SK-N-SH (cell line): ENCODE data around the gene FRMD5. TPM values are rescaled to one million over a fixed set of nuclear protein-coding genes. Genes with fewer than 3 reads are reported as not detected.

Experiments
- CTCF ChIA-PET: fragments of 300-600, 350-600 bp; formaldehyde crosslinking; extraction: SDS; loops from one replicate; lab custom pipeline; 2021; lab: Yijun Ruan, JAX
- POLR2A ChIA-PET: fragments of 350-600 bp; sonication (Branson Sonifier 250); formaldehyde crosslinking; extraction: SDS; loops from one replicate; lab custom pipeline; 2020; ENCODE audit warnings: antibody characterized with exemption, inconsistent platforms; lab: Yijun Ruan, JAX
- DNase-seq: peaks from one replicate; pipeline ENCODE4 v3.0.0; 2012
- H2AFZ ChIP-seq: fragments of 200-600 bp; sonication (generic); 2 replicates; pipeline ENCODE4 v1.8.1; 2016; ENCODE audit warnings: antibody characterized with exemption, mild to moderate bottlenecking, low read depth
- H3F3A ChIP-seq: fragments of 200-600 bp; sonication (generic); replicated peaks from 2 replicates; pipeline ENCODE3; 2016; ENCODE audit warnings: antibody characterized with exemption, mild to moderate bottlenecking; ENCODE audit not compliant: insufficient read depth
- H3K27ac ChIP-seq, 2 experiments: fragments of 200-500 bp in 1 of 2; fragments of 200-600 bp in 1 of 2; sonication (Bioruptor generic) in 1 of 2; sonication (generic), shearing (Covaris generic) in 1 of 2; 2 replicates each; pipeline versions ENCODE4 v1.5.1 to v1.6.1; 2014 to 2016; ENCODE audit warnings: low read depth in 2 of 2, inconsistent platforms in 1 of 2, low read length in 1 of 2, mild to moderate bottlenecking in 1 of 2, mixed read lengths in 1 of 2
- H3K27me3 ChIP-seq: fragments of 200-600 bp; sonication (generic), shearing (Covaris generic); 2 replicates; pipeline ENCODE4 v1.6.1; 2016; ENCODE audit warnings: mixed run types; ENCODE audit not compliant: insufficient read depth
- H3K36me3 ChIP-seq, 2 experiments: fragments of 200-500 bp in 1 of 2; fragments of 200-600 bp in 1 of 2; sonication (Bioruptor generic) in 1 of 2; sonication (generic) in 1 of 2; replicated peaks in 1 of 2; 2 replicates each; pipeline versions ENCODE3 to v1.5.1; 2014 to 2016; ENCODE audit warnings: low read length in 1 of 2, mild to moderate bottlenecking in 1 of 2; ENCODE audit not compliant: insufficient read depth in 2 of 2, control insufficient read depth in 1 of 2
- H3K4me1 ChIP-seq, 2 experiments: fragments of 200-500 bp in 1 of 2; fragments of 200-600 bp in 1 of 2; sonication (Bioruptor generic) in 1 of 2; sonication (generic), shearing (Covaris generic) in 1 of 2; 2 replicates each; pipeline versions ENCODE4 v1.5.1 to v1.6.1; 2014 to 2016; ENCODE audit warnings: low read depth in 1 of 2, low read length in 1 of 2, mixed run types in 1 of 2; ENCODE audit not compliant: insufficient read depth in 2 of 2, control insufficient read depth in 1 of 2
- H3K4me2 ChIP-seq: fragments of 200-600 bp; sonication (generic), shearing (Covaris generic); 2 replicates; pipeline ENCODE4 v1.6.1; 2017; ENCODE audit warnings: mixed run types
- H3K4me3 ChIP-seq, 2 experiments: fragments of 200-500 bp in 1 of 2; fragments of 200-600 bp in 1 of 2; sonication (Bioruptor generic) in 1 of 2; sonication (generic), shearing (Covaris generic) in 1 of 2; 2 replicates each; pipeline versions ENCODE4 v1.5.1 to v1.8.1; 2014 to 2016; ENCODE audit warnings: low read depth in 2 of 2, inconsistent platforms in 1 of 2, low read length in 1 of 2, mild to moderate bottlenecking in 1 of 2, mixed read lengths in 1 of 2, moderate library complexity in 1 of 2
- H3K79me2 ChIP-seq: fragments of 200-600 bp; sonication (generic); 2 replicates; pipeline ENCODE4 v1.8.1; 2017; ENCODE audit warnings: mild to moderate bottlenecking; ENCODE audit not compliant: insufficient read depth
- H3K9ac ChIP-seq: fragments of 200-600 bp; sonication (generic); 2 replicates; pipeline ENCODE4 v1.6.1; 2017; ENCODE audit warnings: mixed run types
- H3K9me2 ChIP-seq: fragments of 200-600 bp; sonication (generic); 2 replicates; pipeline ENCODE4 v1.6.1; 2017; ENCODE audit warnings: mixed run types
- H3K9me3 ChIP-seq: fragments of 200-600 bp; sonication (generic); 2 replicates; pipeline ENCODE4 v1.6.1; 2017; ENCODE audit warnings: mixed run types, mild to moderate bottlenecking, moderate library complexity
- H4K20me1 ChIP-seq: fragments of 200-600 bp; sonication (generic); 2 replicates; pipeline ENCODE4 v1.6.1; 2017; ENCODE audit warnings: mild to moderate bottlenecking, mixed run types; ENCODE audit not compliant: insufficient read depth
- CTCF ChIP-seq: fragments of 200-600 bp; sonication (generic); IDR thresholded peaks from 2 replicates; pipeline ENCODE4 v1.6.1; 2017; ENCODE audit warnings: antibody characterized with exemption, mild to moderate bottlenecking, moderate library complexity
- EP300 ChIP-seq, 2 experiments: IDR thresholded peaks; 2 replicates each; pipeline versions ENCODE4 v1.4.0 to v1.6.1; 2012; ENCODE audit warnings: borderline replicate concordance in 1 of 2, low read depth in 1 of 2, low read length in 1 of 2
- EZH2phosphoT487 ChIP-seq: fragments of 200-600 bp; sonication (generic); IDR thresholded peaks from 2 replicates; pipeline ENCODE4 v1.6.1; 2017; ENCODE audit warnings: low read depth, mixed run types, mild to moderate bottlenecking, antibody characterized with exemption, moderate library complexity, borderline replicate concordance
- FOSL2 ChIP-seq: IDR thresholded peaks from 2 replicates; pipeline ENCODE4 v1.4.0; 2012; ENCODE audit warnings: low read depth, mild to moderate bottlenecking, moderate library complexity, borderline replicate concordance
- GABPA ChIP-seq: IDR thresholded peaks from 2 replicates; pipeline ENCODE4 v1.4.0; 2012; ENCODE audit warnings: low read depth, mild to moderate bottlenecking
- GATA2 ChIP-seq: sonication (generic); formaldehyde crosslinking; IDR thresholded peaks from 2 replicates; pipeline ENCODE4 v1.5.0; 2020; ENCODE audit warnings: mild to moderate bottlenecking, missing genetic modification reagents
- MEF2A ChIP-seq: IDR thresholded peaks from 2 replicates; pipeline ENCODE4 v1.4.0; 2012; ENCODE audit warnings: low read depth, borderline replicate concordance
- NFIC ChIP-seq: IDR thresholded peaks from 2 replicates; pipeline ENCODE4 v1.4.0; 2012; ENCODE audit warnings: borderline replicate concordance
- PBX3 ChIP-seq: IDR thresholded peaks from 2 replicates; pipeline ENCODE4; 2012
- POLR2AphosphoS5 ChIP-seq: IDR thresholded peaks from 2 replicates; pipeline ENCODE4 v1.6.1; 2012; ENCODE audit warnings: low read depth, low read length
- RAD21 ChIP-seq: IDR thresholded peaks from 2 replicates; pipeline ENCODE4 v1.6.1; 2012; ENCODE audit warnings: mild to moderate bottlenecking, low read length
- RFX5 ChIP-seq: IDR thresholded peaks from 2 replicates; pipeline ENCODE4 v1.6.1; 2012; ENCODE audit warnings: mild to moderate bottlenecking, improper control_type of control experiment, low read length
- SIN3A ChIP-seq: IDR thresholded peaks from 2 replicates; pipeline ENCODE4 v1.6.1; 2012; ENCODE audit warnings: low read depth, mild to moderate bottlenecking, low read length, moderate library complexity, borderline replicate concordance
- USF2 ChIP-seq: fragments of 150-350 bp; IDR thresholded peaks from 2 replicates; pipeline ENCODE4 v1.6.1; 2017; ENCODE audit warnings: antibody characterized with exemption, low read length, low read depth, borderline replicate concordance
- YY1 ChIP-seq: IDR thresholded peaks from 2 replicates; pipeline ENCODE4 v1.4.0; 2012; ENCODE audit warnings: low read depth, mild to moderate bottlenecking
- WGBS: methylation state at CpG from one replicate; pipeline ENCODE4 v1.1.6; 2017; ENCODE audit warnings: low lambda C conversion rate; 5-methylcytosine and 5-hydroxymethylcytosine counted together
- polyA plus RNA-seq, 3 experiments: library from polyadenylated mRNA; depleted of rRNA; stranded (reverse); fragments of >200 nt; gene quantifications; 2 replicates each; pipeline ENCODE4 v1.2.3, GENCODE V29; 2012
- TF ChIP-seq, protein P1 (sequence below): IDR thresholded peaks from 2 replicates; pipeline ENCODE4 v1.4.0; 2012; ENCODE audit warnings: low read depth, borderline replicate concordance

Gene FRMD5
- polyA plus RNA-seq, 1 of the 3 experiments (the other 2 are of a cell fraction) = 24.8 TPM

GRCh38 chr15:43934480-43934879, 260.6 kb downstream of the FRMD5 start:
- no peaks in the 10 kb centered on the region for H3K9me3 ChIP-seq
- POLR2A ChIA-PET = no interaction called here
- no peak overlapping the region for H3K9ac ChIP-seq
- no peak overlapping the region for H2AFZ ChIP-seq
- no peaks in the 10 kb centered on the region for H4K20me1 ChIP-seq
- peaks cover 29% of the 10 kb centered on the region for H3K79me2 ChIP-seq
- peaks cover 2 to 33% of the 10 kb centered on the region in 2 experiments; a peak in 2 of 4 replicates for H3K4me1 ChIP-seq
- no peaks in the 10 kb centered on the region for H3K36me3 ChIP-seq
- TF ChIP-seq, protein P1, sequence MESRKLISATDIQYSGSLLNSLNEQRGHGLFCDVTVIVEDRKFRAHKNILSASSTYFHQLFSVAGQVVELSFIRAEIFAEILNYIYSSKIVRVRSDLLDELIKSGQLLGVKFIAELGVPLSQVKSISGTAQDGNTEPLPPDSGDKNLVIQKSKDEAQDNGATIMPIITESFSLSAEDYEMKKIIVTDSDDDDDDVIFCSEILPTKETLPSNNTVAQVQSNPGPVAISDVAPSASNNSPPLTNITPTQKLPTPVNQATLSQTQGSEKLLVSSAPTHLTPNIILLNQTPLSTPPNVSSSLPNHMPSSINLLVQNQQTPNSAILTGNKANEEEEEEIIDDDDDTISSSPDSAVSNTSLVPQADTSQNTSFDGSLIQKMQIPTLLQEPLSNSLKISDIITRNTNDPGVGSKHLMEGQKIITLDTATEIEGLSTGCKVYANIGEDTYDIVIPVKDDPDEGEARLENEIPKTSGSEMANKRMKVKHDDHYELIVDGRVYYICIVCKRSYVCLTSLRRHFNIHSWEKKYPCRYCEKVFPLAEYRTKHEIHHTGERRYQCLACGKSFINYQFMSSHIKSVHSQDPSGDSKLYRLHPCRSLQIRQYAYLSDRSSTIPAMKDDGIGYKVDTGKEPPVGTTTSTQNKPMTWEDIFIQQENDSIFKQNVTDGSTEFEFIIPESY = no peak
- TF ChIP-seq FOSL2 (no peak), USF2 (no peak), YY1 (no peak), RFX5 (no peak), PBX3 (no peak), EZH2phosphoT487 (no peak), POLR2AphosphoS5 (no peak), GABPA (no peak), GATA2 (CRISPR knock-in tag) (no peak), SIN3A (no peak), NFIC (no peak), MEF2A (no peak), EP300 (IDR thresholded peaks at IDR 0.05; ENCODE audit: borderline replicate concordance in 1 of 2, low read depth in 1 of 2, low read length in 1 of 2) (no peak), CTCF (no peak), RAD21 (no peak)
- TF ChIP-seq, all 33 proteins: peak for 0
- H3K27me3 ChIP-seq = no peaks in the 10 kb centered on the region
- no peaks in the 10 kb centered on the region for H3K9me2 ChIP-seq
- no peak for DNase-seq
- no peaks in the 10 kb centered on the region for H3F3A ChIP-seq
- H3K27ac ChIP-seq = no peak overlapping the region
- WGBS = 81% methylated on average over 6 of the region's 6 CpGs
- 0 out of 2 replicates have a peak overlapping the region, but pooled peaks have one; percentile 27 for H3K4me2 ChIP-seq
- CTCF ChIA-PET = no interaction called here
- H3K4me3 ChIP-seq = no peak overlapping the region
